Fibroblast of pulmonary artery (primary cell): ENCODE data around the gene RDH13.

Source experiments
- DNase-seq: peaks from one replicate; pipeline ENCODE4 v3.0.0-alpha.2; 2010; ENCODE audit warnings: low read depth
- H3K4me3 ChIP-seq: replicated peaks from 2 replicates; pipeline ENCODE4 v1.5.1; 2011; ENCODE audit warnings: low read depth, mild to moderate bottlenecking, control low read depth, low read length, moderate library complexity
- TF ChIP-seq, protein P1 (sequence below): IDR thresholded peaks from 2 replicates; pipeline ENCODE4 v1.5.1; 2011; ENCODE audit warnings: mild to moderate bottlenecking, control low read depth, low read length, inconsistent platforms; ENCODE audit errors: missing control alignments

Gene RDH13

DNA sequence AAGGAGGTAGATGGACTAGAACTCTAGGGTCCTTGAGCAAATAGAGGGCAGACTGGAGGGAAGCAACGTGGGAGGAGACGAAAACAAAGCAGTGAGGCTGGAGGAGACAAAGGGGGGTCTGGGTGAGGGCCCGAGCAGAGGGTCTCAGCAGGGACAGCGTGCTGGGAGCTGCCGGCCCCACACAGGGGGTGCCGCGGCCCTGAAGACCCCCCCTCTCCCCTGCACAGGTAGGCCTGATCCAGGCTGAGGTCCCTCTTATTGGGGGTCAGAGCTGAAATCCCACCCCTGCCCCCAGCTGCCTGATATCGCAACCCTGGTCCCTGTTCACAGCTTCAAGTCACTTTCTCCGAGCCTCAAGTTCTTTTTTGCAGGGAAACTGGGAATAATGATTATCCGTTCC lies 21.5 kb upstream of the RDH13 start:
- no peak overlapping the region for H3K4me3 ChIP-seq
- TF ChIP-seq, protein P1, sequence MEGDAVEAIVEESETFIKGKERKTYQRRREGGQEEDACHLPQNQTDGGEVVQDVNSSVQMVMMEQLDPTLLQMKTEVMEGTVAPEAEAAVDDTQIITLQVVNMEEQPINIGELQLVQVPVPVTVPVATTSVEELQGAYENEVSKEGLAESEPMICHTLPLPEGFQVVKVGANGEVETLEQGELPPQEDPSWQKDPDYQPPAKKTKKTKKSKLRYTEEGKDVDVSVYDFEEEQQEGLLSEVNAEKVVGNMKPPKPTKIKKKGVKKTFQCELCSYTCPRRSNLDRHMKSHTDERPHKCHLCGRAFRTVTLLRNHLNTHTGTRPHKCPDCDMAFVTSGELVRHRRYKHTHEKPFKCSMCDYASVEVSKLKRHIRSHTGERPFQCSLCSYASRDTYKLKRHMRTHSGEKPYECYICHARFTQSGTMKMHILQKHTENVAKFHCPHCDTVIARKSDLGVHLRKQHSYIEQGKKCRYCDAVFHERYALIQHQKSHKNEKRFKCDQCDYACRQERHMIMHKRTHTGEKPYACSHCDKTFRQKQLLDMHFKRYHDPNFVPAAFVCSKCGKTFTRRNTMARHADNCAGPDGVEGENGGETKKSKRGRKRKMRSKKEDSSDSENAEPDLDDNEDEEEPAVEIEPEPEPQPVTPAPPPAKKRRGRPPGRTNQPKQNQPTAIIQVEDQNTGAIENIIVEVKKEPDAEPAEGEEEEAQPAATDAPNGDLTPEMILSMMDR: no peak
- no peak for DNase-seq

DNA sequence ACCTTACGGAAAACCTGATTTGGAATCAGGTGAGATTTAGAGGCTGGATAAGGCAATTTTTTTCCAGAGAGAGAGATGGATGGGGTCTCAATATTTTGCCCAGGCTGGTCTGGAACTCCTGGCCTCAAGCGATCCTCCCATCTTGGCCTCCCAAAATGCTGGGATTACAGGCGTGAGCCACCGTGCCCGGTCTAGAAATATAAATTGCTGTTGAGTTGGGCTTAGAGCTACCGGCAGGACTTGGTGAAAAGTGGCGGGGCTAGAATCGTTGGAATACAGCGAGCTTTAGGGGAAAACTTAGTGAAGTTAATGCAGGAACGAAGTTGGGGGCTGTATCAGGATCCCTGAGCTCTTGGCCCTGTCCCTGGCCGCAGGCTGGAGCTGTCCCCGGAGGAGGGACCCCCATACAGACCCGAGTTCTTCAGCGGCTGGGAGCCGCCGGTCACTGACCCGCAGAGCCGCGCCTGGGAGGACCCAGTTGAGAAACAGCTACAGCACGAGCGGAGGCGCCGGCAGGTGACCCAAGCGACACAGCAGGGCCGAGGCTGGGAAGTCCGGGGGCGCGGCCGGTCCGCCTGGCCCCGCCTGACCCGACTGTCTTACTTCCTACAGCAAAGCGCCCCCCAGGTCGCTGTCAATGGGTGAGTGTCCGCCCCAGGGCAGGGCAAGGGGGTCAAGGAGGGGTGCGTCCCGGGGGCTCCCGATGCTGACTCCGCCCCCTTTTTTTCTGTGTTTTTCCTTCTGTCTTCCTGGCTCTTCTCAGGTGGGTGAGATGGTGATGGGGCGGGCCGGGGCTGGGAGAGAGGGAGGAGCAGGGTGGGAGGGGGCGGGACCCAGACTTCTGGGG lies 20.3 kb upstream of the RDH13 start:
- no peak for DNase-seq
- H3K4me3 ChIP-seq: no peak overlapping the region

DNA sequence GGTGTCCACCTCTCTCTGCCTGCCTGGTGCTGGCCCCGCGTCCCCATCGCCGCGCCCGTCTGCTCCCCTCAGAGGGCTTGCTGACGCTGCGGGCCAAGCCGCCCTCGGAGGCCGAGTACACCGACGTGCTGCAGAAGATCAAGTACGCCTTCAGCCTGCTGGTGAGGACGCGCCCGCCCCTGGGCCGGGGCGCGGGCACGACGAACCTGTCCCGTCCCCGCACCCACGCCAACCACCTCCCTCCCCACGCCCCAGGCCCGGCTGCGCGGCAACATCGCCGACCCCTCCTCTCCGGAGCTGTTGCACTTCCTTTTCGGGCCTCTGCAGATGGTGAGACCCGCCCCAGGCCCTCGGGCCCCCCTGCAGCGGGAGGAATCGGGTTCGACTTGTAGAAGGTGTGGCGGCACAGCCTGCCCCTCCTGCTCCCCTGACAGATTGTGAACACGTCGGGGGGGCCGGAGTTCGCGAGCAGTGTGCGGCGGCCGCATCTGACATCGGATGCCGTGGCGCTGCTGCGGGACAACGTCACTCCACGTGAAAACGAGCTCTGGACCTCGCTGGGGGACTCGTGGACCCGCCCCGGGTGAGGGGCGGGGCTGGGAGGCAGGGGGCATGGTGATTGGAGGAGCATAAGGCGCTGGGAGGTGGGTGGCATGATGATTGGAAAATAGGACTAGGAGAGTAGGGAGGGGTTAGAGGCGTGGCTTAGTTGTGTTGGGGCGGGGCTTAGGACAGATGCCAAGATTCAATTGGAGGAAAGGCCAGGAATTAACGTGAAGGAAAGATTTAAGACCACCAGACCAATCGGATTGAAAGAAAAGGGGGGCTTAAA lies 19.3 kb upstream of the RDH13 start:
- peak overlapping the region; percentile 57 for H3K4me3 ChIP-seq

More for the DNA sequence above, 20.3 kb upstream of the RDH13 start:
- TF ChIP-seq, protein P1: no peak

DNA sequence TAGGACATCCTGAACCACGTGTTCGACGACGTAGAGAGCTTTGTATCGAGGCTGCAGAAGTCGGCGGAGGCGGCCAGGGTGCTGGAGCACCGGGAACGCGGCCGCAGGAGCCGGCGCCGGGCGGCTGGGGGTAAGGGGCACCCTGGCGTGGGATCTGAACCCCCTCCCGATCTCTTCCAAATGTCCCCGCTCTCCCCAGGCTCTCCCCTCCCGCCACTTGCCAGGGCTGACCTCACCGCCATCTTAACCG lies 18.7 kb upstream of the RDH13 start:
- DNase-seq: no peak
- TF ChIP-seq, protein P1: no peak
- H3K4me3 ChIP-seq: peak overlapping the region; percentile 57

More for the DNA sequence above, 19.3 kb upstream of the RDH13 start:
- TF ChIP-seq, protein P1: no peak
- peak; percentile 58 for DNase-seq

DNA sequence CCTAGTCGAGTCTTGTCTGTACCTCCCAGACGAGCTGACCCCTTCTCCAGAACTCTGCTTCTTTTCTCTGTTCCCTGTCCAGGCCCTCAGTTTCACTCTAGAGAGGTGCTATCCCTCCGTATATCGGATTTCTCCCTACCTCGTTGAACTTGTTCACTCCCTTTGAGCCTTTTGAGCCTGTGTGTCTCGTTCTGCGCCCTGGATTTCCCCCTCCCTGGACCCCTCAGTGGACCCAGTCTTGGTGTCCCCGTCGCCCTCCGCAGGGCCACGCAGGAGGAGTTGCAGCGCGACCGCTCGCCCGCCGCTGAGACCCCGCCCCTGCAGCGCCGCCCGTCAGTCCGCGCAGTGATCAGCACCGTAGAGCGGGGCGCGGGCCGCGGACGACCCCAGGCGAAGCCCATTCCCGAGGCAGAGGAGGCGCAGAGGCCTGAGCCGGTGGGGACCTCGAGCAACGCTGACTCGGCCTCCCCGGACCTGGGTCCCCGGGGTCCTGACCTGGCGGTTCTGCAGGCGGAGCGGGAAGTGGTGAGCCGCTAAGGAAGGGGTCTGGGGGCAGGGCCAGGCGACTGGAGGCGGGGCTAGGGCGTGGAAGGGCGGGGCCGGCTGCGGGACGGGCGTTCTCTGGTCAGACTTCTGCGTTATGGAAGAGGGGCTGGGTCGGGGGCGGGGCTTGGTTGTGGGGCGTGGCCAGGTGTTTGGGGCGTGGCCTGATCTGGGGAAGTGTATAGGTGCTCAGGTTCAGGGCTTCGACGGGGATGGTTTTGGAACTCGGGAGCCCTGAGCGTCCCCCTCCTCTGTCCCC lies 18.2 kb upstream of the RDH13 start:
- peak overlapping the region; percentile 57 for H3K4me3 ChIP-seq
- DNase-seq: peak; percentile 70
- TF ChIP-seq, protein P1: no peak

DNA sequence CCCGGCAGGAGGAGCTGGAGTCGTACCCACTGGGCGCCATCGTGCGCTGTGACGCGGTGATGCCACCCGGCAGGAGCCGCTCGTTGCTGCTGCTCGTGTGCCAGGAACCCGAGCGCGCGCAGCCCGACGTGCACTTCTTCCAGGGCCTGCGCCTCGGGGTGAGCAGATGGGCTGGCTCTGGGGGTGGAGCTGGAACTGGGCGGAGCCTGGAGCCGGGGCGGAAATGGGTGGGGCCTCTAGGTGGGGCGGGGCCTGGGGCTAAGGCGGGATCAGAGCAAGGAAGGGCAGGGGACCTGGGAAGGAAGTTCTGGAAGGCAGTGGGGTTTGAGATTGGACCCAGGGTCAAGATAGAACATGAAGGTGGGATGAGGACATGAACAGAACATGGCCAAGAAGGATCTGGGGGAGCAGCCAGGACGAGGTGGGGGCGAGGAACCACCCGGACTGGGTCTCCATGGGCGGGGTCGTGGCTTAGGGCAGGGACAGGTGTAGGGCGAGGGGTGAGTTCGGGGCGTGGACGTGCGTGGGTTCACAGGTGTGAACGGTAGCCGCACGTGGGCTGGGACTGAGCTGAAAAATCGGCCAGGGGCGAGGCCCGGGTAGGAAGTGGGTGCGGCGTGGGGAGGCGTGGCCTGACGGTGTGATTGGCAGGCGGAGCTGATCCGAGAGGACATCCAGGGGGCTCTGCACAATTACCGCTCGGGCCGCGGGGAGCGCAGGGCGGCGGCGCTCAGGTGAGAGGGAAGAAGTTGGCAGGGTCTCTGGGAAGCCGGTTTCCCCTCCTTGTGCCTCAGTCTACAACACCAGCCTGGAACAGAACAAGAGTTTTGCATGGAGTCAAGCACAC lies 17.4 kb upstream of the RDH13 start:
- TF ChIP-seq, protein P1: no peak
- H3K4me3 ChIP-seq: peak overlapping the region; percentile 57
- DNase-seq: peak; percentile 62
